GM18511 (cell line): ENCODE data around the gene NDUFV2.
A peak's percentile ranks its signal among the peaks of the same experiment; 100 is the strongest.
"Not testable (repeated sequence)": the region's sequence is repeated elsewhere in the genome, so short reads cannot be mapped to it uniquely, and the experiment has no call there.

Experiments
- ATAC-seq: cut with Tn5 transposase; IDR thresholded peaks from one replicate; pipeline ENCODE4 v1.9.1; 2021; ENCODE audit warnings: mild to moderate bottlenecking, moderate library complexity; ENCODE audit not compliant: unreplicated experiment

Gene NDUFV2

DNA sequence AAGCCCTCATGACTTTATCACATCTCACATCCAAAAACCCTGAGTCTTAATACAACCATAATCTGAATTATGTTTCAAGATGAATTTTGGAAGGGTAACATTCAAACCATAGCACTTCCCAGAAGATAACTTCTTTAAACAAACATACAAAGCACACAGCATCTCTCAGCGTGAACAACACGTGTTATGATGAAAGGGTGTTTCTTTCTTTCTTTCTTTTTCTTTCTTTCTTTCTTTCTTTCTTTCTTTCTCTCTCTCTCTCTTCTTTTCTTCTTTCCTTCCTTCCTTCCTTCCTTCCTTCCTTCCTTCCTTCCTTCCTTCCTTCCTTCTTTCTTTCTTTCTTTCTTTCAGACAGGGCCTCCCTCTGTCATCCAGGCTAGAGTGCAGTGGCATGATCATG lies 13.8 kb upstream of the NDUFV2 start:
- not testable (repeated sequence) for ATAC-seq

DNA sequence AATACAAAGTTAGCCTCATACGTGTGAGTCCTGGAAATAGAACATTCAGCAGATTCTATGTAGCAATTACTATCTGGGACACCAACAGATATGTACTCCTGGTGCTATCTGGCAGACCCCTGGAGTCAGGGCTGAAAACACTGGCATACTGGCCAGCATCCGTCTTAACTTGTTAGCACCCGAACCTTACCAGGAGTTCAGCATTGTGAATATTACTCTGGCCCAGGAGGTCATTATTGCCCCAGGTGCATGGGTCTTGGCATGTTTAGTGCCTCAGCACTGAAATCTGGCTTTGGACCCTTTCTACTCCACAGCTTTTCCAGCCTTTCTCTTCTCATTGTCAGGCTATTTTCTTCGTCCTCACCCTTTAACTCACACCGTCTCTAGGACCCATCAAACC lies 11.9 kb upstream of the NDUFV2 start:
- no peak for ATAC-seq

DNA sequence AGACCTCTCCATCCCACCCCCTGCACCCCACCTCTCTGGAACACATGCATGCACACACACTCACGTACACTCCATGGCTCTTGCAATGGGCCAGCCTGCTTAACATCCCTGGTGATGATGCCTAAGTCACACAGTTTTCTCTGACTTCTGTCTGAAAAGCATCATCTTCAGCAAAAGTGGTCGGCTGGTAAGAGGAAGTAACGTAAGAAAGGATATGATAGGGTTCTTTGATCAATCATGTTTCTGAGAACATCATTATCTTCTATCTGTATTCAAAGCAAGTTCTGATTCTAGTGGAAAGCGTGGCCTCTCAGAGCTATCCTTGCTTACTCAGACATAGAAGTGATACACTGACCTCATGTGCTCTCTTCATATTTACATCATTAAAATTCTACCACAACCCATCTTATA lies 11.4 kb upstream of the NDUFV2 start:
- ATAC-seq = no peak

DNA sequence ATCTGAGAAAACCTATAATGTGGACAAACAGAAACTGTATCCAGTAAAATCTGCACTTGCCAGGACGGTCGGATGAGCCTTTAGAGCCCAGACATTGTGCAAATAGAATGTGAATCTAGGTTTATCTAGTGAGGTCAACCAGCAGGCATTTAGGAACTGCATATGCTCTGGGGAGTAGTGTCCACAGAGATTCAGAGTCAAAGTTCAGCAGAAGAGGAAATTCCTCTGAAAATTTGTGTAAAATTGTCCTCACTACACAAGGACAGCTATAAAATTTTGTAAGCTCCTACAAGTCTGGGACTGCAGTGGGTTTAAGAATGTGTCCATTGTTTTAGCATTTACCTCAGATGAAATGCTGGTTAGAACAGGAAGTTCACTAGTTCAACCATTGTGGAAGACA lies 9.8 kb upstream of the NDUFV2 start:
- ATAC-seq = no peak

DNA sequence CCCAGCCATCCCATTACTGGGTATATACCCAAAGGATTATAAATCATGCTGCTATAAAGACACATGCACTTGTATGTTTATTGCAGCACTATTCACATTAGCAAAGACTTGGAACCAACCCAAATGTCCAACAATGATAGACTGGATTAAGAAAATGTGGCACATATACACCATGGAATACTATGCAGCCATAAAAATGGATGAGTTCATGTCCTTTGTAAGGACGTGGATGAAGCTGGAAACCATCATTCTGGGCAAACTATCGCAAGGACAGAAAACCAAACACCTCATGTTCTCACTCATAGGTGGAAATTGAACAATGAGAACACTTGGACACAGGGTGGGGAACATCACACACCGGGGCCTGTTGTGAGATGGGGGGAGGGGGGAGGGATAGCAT lies 9.4 kb upstream of the NDUFV2 start:
- ATAC-seq = not testable (repeated sequence)

DNA sequence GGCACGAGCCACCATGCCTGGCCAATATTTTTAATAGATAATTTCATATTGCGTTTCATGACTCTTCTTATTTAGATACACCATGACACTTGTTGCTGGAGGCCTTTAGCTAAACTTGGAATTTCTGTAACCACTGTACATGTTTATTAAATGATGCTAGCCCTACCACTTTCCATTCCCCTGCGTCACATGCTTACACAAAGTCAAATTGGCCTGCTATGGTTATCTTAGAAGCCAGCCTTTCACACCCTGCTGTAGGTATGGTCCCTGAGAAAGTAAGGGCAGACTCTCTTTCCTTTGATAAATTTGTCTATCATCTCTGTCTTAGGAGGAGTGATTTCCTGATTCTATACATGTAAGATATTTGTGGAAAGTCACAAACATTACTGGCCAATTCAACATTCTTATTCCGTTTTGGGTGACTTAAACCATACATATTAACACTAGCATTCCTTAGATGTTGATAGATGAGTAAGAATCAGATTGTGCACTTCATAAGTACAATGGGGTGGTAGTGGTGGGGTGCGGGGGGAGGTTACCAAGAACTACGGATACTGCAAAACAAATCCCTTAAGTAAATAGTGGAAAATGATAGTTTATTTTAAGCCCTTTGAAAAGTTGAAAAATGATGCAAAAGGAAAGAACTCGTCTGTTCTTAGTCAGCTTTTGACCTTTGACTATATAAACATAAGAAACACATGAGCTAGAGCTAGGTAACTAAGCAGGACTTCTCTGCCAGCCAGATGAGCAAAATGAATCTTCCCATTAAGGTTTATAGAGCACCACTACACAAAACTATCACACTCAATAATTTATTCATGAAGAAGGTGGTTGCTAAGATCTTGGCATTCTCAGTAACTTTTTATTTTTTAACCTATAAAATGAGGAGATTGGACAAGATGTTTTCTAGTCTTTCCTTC lies 7.9 kb upstream of the NDUFV2 start:
- ATAC-seq = no peak

DNA sequence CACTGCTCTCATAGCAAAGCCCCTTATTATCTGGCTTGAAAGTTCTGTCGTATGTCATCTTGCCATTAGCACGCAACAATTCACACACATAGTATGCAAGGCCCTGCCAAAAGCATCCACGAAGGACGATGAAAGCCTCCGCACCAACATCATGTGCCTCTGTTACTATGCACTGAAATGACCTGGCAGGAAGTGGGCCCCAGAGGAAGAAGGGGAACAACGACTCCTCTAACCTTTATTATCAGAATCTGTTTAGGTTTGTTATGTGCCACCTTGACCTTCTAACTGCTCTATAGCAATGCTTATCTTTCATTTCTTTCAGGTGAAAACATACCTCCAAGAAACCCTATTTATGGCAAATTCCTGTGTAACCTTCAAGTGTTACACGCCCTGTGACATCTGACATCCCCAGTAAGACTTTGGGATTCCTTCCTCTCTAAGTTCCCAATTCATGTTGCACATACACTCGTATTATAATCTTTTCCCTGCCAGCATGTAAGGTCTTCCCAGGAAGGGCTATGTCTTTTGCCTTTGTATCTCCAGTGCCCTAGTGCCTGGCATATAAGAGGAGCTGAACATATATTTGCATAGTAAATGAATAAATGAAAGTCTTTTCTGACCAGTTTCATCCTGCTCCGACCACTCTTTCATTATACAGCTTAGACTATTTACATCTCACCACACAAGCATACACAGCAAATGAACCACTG lies 7.0 kb upstream of the NDUFV2 start:
- ATAC-seq = peak; percentile 94

DNA sequence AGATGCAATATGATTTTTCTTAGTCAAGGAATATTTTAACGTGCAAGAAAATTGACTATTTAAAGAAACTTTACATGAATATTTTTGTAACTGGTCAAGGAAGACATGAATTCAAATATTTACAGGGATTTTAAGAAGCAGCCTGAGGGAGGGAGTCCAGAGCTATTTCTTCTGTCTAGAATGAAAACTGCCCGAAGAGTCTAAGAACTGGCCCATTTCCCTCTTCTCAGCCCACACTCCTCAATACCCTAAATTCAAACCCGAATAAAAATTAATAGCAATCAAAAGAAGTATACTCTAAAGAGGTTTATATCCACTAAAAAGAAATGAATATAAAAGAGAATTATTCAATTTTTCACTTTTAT lies 6.5 kb upstream of the NDUFV2 start:
- peak; percentile 12 for ATAC-seq

DNA sequence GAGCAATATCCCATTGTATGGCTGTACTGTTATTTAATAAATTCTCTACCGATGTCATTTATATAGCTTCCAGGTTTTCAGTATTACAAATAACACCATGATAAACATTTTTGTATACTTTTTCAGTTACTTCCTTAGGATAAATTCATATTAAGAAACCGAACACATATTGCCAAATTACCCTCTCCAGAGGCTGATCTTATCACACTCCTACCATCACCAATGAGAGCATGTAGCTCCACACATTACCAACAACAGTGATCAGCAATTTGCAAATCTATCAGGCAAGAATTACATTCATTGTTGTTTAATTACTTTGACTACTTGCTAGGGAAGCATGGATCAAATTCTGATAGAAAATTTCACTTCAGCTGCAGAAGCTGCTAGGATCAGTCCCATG lies 5.8 kb upstream of the NDUFV2 start:
- no peak for ATAC-seq

DNA sequence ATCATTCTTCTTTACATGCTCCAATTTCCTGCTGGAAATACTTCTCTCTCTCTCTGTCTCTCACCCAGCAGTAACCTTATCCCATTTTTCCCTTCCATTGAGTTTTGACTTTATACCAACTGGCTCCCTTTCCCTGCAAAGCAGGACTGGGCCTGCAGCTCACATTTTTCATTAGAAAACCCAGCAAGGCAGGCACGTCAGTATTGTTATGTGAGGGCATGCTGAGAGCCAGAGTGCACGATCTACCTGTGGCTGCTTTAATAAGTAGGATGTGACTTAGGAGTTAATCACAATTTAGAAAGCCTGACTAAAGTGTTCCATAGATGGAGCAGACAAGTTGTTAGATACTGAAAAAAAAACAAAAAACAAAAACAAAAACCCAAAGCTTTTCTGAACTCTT lies 5.2 kb upstream of the NDUFV2 start:
- ATAC-seq = no peak

DNA sequence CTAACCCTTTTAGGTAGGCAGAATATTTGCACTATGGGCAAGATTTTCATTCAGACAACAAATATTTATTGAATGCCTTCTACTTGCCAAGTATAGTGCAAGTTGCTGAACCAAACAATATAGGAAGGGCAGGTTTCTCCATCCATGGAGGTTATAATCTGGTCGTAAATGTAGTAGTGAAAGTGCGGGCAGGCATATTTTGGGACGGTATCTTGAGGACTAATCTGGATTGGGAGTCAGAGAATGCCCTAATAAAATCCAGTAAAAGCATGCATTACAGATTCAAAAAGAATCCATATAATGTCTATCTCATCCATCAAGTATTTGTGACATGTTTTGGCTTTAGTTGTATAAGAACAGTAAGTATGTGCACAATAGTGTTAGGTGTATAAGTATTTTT lies 1.7 kb upstream of the NDUFV2 start:
- ATAC-seq = no peak

DNA sequence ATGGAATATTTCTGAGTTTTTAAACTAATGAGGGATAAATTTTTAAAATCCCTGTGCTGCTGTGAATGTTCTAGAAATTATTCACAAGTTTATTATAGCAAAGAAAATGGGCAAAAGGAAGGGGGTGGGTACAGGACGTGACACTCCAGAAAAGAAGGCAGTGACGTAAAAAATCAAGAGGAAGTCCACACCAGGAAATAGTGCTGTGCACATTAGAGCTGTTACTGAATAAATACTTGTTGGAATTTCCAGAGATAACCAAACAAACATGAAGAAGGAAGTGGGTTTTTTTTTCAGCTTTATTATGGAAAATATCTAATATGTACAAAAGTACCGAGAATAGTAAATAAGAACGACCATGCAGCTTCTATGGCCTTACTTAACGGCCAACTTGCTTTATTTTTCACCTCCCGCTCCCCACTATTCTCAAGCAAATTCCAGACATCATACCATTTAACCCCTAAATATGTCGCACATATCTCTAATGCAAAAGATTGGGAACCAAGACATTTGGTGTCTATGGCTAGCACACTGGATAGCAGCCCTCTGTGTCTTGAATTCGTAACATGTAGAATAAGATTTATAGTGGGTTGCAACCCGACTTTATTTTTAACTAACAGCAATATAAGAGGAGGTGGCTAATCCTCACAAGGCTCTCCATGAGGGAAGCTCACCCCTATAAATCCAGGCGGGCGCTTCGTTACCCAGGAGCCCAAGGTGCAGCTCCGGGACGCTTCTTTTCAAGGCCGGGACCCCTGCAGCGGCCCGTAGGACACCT lies 580 bp upstream of the NDUFV2 start:
- ATAC-seq = peak; percentile 33

DNA sequence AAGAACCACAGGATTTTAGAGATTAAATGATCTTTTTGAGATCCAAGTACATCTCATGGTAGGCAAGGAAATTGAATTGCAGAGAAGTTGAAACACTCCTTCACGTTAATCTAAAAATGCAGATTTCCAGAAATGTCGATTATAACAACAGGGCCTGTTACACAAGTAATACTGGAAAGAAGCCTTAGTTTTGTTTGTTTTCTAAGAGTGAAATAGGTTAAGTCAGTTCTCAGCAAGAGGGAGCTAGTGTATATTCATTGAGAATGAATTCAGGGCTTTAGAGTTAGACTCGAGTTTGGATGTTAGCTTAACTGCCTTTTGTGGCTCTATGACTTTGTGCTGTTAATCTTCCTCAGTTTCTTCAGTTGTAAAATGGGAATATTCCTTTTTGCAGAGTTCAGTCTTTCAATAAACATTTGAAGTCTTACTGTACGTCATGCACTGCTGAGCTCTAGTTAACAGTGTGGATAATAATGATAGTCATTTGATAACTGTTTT lies 926 bp downstream of the NDUFV2 start:
- ATAC-seq = no peak

DNA sequence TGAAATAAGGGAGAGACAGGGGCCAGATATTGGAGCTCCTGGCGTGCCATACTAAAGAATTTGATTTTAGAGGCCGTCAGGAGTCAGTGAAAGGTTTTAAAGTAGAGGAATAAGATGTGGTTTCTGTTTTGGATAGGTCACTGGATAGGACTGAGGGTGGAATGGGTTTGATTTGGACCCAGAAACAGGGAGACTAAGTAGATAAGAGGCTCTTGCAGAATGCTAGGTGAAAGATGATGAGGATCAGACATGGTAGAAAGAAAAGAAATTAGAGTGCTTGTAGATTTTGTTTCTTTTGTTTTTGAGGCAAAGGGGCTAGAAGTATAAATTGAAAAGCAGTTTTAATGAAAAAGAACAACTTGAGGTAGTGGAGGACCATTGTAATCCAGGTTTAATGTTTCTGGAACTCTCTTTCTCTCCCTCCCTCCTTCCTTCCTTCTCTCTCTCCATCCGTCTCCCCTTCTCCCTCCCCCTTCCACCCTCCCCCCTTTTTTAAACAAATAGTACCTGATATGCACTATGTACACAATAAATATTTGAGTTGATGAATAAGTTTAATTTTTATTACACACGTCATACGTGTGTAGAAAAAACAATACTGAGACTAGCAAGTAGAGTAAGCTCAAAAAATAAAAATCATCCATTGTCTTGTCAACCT lies 1.9 kb downstream of the NDUFV2 start:
- ATAC-seq = no peak

DNA sequence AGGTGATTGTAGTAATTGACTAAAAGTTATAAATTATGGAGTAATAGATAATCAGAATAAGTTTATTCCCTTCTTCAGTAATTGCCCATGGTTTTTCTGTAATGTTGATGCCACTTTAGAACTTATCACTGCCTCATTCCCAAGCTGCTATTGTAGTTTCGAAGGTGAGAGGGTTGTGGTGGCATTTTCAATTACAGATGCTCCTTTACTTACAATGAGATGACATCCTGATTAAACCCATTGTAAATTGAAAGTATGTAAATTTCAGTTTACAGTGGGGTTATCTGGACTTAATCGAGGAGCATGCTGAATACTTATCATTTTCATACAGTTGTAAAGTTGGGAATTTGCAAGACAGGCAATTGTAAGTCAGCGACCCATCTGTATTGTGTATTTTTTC lies 2.9 kb downstream of the NDUFV2 start:
- no peak for ATAC-seq

DNA sequence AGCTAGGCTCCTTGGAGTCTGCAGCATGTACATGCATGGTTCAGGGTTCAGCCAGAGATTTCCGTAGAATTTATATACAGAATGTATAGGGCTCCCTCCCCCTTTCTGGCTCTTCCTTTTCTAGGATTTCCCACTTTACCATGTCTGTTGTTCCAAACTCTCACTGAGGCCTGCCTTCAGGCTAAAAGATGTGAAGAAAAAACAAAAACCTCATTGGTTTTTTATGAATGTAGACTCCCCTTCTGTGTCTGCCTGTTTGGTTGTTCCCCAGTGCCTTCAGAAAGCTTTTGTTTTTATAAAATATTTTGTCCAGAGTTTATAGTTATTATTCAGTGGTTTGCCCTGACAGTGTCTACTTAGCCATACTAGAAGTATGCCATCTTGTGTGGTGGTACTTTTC lies 3.6 kb downstream of the NDUFV2 start:
- ATAC-seq = no peak

DNA sequence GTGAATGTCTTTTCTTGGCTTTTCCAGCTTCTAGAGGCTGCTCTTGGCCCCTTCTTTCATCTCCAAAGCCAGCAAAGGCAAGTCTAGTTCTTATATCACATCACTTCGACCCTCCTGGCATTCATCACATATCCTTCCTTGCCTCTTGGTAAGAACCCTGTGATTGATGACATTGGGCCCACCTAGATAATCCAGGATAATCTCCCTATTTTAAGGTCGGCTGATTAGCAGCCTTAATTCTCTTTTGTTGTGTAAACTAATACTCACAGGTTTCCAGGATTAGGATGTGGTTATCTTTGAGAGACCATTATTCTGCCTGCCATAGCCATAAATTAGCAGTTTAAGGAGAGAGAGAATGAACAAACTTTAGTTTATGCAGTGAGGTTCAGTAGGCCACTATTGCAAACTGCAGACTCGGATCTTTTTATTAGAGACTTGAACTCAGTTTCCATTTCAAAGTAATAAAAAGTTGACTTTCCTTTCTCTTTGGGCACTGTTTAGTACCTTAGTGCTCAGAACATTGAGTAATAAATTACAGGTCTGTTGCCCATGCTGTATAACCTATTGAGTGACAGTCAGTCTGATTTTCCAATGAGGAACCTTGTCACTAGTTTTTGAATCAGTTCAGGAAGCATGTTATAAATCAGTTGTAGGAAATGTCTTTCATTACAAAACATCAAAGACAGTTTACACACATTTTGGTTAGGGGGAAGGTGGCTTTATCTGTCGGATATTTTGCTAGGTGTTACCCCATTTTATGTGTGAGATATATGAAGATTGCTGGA lies 4.5 kb downstream of the NDUFV2 start:
- no peak for ATAC-seq

DNA sequence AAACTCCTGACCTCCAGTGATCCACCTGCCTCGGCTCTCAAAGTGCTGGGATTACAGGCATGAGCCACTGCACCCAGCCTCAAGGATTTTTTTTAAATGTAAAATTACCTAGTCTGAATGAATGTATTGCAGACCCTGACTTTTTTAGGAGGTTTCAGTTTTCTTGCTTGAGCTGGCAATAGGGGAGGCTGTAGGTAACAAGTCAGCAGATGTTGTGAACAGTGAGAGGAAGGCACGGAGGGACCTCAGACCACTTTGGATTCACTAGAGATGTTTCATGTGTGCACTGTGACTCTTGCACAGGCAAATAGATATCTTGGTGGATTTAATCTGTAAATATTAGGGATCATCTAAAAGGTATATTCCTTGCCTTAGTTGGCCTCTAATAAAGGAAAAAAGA lies 6.4 kb downstream of the NDUFV2 start:
- no peak for ATAC-seq

DNA sequence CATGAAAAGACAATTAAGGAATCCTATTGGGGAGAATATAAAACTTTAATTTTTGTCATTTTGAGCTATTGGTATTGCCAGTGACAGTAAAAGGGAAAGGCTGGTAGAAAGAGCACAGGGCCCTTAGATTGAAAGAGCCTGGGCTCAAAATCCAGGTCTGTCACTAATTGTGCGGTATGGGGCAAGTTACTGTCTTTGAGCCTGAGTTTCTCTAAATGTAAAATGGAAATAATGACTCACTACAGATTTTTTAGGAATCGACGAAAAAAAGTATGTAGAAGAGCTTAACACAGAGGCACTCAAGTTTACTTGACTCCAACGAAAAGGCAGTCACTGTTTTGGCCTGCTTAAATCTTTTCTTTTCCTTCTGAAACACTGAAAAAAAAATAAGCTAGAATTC lies 7.0 kb downstream of the NDUFV2 start:
- no peak for ATAC-seq

DNA sequence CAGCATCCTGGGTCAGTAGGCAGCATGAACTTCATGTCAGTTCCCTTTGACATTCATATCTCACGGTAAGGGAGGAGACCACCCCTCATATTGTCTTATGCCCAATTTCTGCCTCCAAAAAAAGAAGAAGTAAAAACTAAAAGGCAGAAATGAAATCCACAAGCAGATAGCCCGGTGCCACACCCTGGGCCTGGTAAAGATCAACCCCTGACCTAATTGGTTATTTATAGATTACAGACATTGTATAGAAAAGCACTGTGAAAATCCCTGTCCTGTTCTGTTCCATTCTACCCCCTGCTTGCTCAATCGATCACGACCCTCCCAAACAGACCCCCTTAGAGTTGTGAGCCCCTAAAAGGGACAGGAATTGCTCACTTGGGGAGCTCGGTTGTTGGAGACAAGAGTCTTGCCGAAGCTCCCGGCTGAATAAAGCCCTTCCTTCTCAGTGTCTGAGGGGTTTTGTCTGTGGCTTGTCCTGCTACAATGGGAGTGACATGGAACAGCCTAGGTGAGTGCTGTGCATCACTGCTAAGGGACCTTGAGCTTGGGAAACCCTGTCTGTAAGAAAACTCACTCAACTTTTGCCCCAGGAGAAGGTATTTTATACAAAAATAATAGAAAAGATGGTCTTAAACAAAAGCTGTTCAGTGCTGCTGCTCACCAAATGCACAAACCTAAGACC lies 11.1 kb downstream of the NDUFV2 start:
- ATAC-seq = no peak
